Colonic mucosa (tissue), 4 donors: Measurements from ENCODE around the gene RNF10. TPM values are rescaled to one million over a fixed set of nuclear protein-coding genes. Genes with fewer than 3 reads are reported as not detected.

Experiments used
- DNase-seq: peaks from one replicate; pipeline ENCODE4 v3.0.0-alpha.2; 2020
- H3K27ac ChIP-seq: fragments of 200-600 bp; one replicate; pipeline ENCODE4 v1.8.0; 2021
- H3K27me3 ChIP-seq: fragments of 200-600 bp; one replicate; pipeline ENCODE4 v1.8.0; 2021
- H3K36me3 ChIP-seq: fragments of 200-600 bp; one replicate; pipeline ENCODE4 v1.8.0; 2021
- H3K4me1 ChIP-seq: fragments of 200-600 bp; one replicate; pipeline ENCODE4 v1.8.0; 2021; ENCODE audit warnings: mild to moderate bottlenecking
- H3K4me3 ChIP-seq: fragments of 200-600 bp; one replicate; pipeline ENCODE4 v1.8.0; 2021
- H3K9ac ChIP-seq, 2 donors: one replicate each; pipeline ENCODE4 v1.7.0; 2013; ENCODE audit warnings: control low read depth in 2 of 2, low read depth in 2 of 2, low read length in 2 of 2
- H3K9me3 ChIP-seq: fragments of 200-600 bp; one replicate; pipeline ENCODE4 v1.8.0; 2021
- intact Hi-C: fragments of 100-400 bp; cut with DNase I; formaldehyde crosslinking; loops from one replicate; pipeline ENCODE4 v1.14.1; 2022
- total RNA-seq, 2 donors: library from RNA; stranded (reverse); fragmentation: NEBNext Ultra II Directional in 1 of 2; extraction: Animal tissue kit (Norgen Biotek cat#: 25700) in 1 of 2; gene quantifications; one replicate each; pipeline ENCODE4 v1.2.1, GENCODE V29; 2021
- TF ChIP-seq, protein P1 (sequence below): fragments of 200-600 bp; IDR thresholded peaks from one replicate; pipeline ENCODE4 v1.8.0; 2022; ENCODE audit warnings: antibody characterized with exemption, mild to moderate bottlenecking
- donor health status: healthy.
- donor health status: DM: no; HTN: no; CAD: no.
- donor health status: DM: no; HTN: no; CAD: no.

The RNF10 gene
- total RNA-seq, 2 donors from 2014 or later = 199 to 226 TPM

DNA sequence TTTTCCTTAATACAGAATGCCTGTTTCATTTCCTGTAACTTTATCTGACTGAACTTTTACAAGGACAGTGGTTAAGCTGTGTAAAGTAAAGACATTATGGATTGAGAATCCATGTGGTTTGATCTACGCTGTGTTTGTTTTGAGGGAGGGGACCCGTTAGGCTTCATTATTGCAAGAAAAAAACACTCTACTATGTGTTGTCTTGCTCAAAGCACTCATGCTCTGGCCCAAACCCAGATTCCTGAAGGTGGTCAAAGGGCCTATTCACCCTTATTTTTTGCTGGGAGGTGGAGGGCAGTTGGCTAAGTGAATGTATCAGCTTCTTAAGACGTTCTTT lies 11.9 kb downstream of the RNF10 start:
- H3K9ac ChIP-seq = peak overlapping the region in 1 of 2 donors; percentile 55

DNA sequence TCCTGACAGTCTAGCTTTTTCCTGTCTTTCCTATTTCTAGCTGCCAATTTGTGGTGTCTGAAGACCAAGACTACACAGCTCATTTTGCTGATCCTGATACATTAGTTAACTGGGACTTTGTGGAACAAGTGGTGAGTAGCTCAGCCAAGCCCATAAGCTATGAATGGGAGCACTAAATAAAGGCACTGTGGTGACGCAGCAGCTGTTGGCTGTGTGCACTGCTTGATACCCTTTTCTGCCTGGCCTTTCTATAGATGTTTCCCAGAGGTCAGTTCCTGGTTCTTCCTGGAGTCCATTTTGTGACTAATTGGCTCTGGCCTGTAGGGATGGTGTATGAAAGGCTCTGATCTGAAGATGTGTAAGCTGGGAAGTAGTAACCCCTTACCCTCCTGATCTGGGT lies 20.5 kb downstream of the RNF10 start:
- H3K27ac ChIP-seq = no peak overlapping the region
- H3K9me3 ChIP-seq = no peaks in the 10 kb centered on the region
- peaks cover 18% of the 10 kb centered on the region for H3K36me3 ChIP-seq
- H3K9ac ChIP-seq = no peak overlapping the region
- no peak for DNase-seq
- no peak overlapping the region for H3K4me3 ChIP-seq
- TF ChIP-seq, protein P1, sequence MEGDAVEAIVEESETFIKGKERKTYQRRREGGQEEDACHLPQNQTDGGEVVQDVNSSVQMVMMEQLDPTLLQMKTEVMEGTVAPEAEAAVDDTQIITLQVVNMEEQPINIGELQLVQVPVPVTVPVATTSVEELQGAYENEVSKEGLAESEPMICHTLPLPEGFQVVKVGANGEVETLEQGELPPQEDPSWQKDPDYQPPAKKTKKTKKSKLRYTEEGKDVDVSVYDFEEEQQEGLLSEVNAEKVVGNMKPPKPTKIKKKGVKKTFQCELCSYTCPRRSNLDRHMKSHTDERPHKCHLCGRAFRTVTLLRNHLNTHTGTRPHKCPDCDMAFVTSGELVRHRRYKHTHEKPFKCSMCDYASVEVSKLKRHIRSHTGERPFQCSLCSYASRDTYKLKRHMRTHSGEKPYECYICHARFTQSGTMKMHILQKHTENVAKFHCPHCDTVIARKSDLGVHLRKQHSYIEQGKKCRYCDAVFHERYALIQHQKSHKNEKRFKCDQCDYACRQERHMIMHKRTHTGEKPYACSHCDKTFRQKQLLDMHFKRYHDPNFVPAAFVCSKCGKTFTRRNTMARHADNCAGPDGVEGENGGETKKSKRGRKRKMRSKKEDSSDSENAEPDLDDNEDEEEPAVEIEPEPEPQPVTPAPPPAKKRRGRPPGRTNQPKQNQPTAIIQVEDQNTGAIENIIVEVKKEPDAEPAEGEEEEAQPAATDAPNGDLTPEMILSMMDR = no peak
- peaks cover 7% of the 10 kb centered on the region for H3K4me1 ChIP-seq
- no peaks in the 10 kb centered on the region for H3K27me3 ChIP-seq
- intact Hi-C loops = no loop called here

More for the DNA sequence above, 11.9 kb downstream of the RNF10 start:
- Histone ChIP-seq H3K9me3 (no peaks in the 10 kb centered on the region), H3K27me3 (no peaks in the 10 kb centered on the region), H3K4me3 (no peak overlapping the region), H3K4me1 (peaks cover 9% of the 10 kb centered on the region), H3K36me3 (peaks cover 17% of the 10 kb centered on the region), H3K27ac (peak overlapping the region; percentile 18)
- TF ChIP-seq, protein P1 = no peak
- no peak for DNase-seq
- intact Hi-C loops = no loop called here

DNA sequence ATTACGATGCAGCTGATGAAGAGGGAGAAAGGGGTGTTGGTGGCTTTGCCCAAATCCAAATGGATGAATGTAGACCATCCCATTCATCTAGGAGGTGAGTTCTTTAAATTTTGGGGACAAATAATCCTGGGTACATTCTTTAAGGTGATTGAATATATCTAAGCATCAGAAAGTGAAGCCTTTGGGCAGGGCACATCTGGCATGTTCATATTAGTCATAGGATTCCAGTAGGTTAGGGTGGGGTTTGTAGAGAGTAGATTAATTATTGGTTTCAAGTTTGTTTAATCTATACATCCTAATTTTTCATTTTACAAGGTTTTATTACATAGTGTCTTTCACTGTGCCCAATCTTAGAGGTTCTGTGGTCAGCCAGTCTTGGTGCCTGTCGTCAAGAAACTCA lies 23.4 kb downstream of the RNF10 start:
- no peak for DNase-seq
- no peak overlapping the region for H3K27ac ChIP-seq
- no peak overlapping the region for H3K9ac ChIP-seq
- H3K27me3 ChIP-seq = no peaks in the 10 kb centered on the region
- no peaks in the 10 kb centered on the region for H3K4me1 ChIP-seq
- intact Hi-C loops = no loop called here
- H3K9me3 ChIP-seq = no peaks in the 10 kb centered on the region
- TF ChIP-seq, protein P1 = no peak
- no peak overlapping the region for H3K4me3 ChIP-seq
- peaks cover 31% of the 10 kb centered on the region for H3K36me3 ChIP-seq

DNA sequence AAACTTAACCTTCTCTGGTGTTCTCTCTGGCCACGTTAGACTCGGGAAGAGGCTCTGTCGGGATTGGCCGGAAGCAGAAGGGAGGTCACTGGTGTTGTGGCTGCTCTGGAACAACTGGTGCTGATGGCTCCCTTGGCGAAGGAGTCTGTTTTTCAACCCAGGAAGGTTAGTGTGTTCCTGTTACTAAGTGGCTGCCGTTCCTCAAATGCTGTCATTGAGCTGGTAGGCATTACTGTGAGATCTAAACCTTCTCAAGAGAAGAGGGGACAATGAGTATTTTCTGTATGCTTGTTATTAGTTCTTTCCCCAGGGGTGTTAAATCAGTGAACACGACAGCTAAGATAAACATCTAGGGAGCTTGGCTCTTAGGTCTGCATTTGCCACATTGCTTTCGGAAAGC lies 28.8 kb downstream of the RNF10 start:
- no peaks in the 10 kb centered on the region for H3K9me3 ChIP-seq
- no peak overlapping the region for H3K27ac ChIP-seq
- DNase-seq = no peak
- H3K4me1 ChIP-seq = no peaks in the 10 kb centered on the region
- TF ChIP-seq, protein P1 = no peak
- intact Hi-C loops = no loop called here
- H3K27me3 ChIP-seq = no peaks in the 10 kb centered on the region
- H3K9ac ChIP-seq = no peak overlapping the region
- peaks cover 41% of the 10 kb centered on the region for H3K36me3 ChIP-seq
- H3K4me3 ChIP-seq = no peak overlapping the region

DNA sequence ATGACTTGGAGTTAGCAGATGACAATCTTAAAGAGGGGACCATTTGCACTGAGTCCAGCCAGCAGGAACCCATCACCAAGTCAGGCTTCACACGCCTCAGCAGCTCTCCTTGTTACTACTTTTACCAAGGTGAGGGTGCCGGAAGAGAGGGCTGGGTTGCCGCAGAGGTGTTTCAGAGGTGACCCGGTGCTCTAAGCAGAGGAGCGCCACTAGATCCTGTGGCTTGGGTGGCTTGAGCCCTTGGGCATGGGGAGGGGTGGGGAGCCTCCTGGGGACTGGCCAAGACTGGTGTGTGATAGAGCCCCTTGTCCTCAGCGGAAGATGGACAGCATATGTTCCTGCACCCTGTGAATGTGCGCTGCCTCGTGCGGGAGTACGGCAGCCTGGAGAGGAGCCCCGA lies 29.3 kb downstream of the RNF10 start:
- Histone ChIP-seq H3K4me3 (no peak overlapping the region), H3K4me1 (no peaks in the 10 kb centered on the region), H3K9ac (no peak overlapping the region), H3K9me3 (no peaks in the 10 kb centered on the region), H3K27ac (no peak overlapping the region), H3K36me3 (peaks cover 41% of the 10 kb centered on the region), H3K27me3 (no peaks in the 10 kb centered on the region)
- TF ChIP-seq, protein P1 = no peak
- intact Hi-C loops = no loop called here
- DNase-seq = no peak

DNA sequence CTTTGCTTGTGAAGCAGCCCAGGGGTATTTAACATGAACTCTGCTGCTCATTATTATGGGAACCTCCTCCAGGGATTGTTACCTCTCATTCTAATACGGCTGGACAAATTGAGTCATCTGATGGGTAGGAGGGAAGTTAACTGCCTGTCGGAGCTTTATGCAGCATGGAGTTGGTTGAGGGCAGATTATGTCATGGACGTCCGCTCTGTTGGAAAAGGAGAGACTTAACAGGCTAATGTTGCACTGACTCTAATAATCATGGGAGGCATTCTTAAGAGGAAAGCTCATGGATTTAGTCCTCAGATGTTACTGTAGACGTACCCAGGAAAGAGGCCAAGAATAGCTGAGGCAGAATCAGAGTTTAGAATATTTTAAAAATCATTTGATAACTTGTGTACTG lies 37.1 kb downstream of the RNF10 start:
- DNase-seq = no peak
- Histone ChIP-seq H3K36me3 (peaks cover 26% of the 10 kb centered on the region), H3K9me3 (no peaks in the 10 kb centered on the region), H3K4me1 (no peaks in the 10 kb centered on the region), H3K27me3 (no peaks in the 10 kb centered on the region), H3K9ac (no peak overlapping the region), H3K4me3 (no peak overlapping the region), H3K27ac (no peak overlapping the region)
- intact Hi-C loops = loop anchor here (10.0 kb wide), 1 partner anchor 126 kb away; the partner anchor contains the start of genes GATC and TRIAP1
- TF ChIP-seq, protein P1 = no peak
